Measurements from ENCODE around the gene APOL5. TPM values are rescaled to one million over a fixed set of nuclear protein-coding genes. Genes with fewer than 3 reads are reported as not detected.

APOL5 gene
- total RNA-seq, 2 experiments from 2014 or later, result not detected

DNA sequence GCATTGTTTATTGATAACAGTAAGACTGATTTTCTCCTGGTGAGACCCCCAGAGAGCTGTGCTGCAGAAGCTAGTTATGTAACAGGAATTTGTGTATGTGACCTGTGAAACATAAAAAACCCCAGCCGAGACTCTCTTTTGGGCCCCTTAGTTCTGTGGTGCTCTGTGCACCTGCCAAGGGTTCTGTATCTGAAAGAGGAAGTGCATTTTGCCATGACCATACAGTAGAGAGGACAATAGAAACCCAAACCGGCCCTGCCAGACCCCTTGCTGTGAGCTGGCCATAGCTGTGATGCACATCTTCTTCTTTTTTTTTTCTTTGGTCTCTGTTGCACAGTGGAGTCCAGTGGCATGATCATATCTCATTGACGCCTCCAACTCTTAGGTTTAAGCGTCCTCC lies 31.4 kb upstream of the APOL5 start:
- ChIA-PET CTCF (no interaction called here), POLR2A (interaction anchor here (0.6 to 1.1 kb wide), 2 partner anchors 8 to 38 kb away, joined by 3 read pairs; partner anchors contain the start of gene APOL6)
- Mint-ChIP-seq H3K36me3 (ENCODE audit: low read depth) (peaks cover 6% of the 10 kb centered on the region), H3K27me3 (no peaks in the 10 kb centered on the region), H3K27ac (no peak overlapping the region), H3K4me1 (ENCODE audit: low read depth) (peaks cover 2% of the 10 kb centered on the region), H3K9me3 (peaks cover 6% of the 10 kb centered on the region), H3K4me3 (no peak overlapping the region)
- no peak for TF ChIP-seq CTCF (IDR thresholded peaks at IDR 0.05)
- intact Hi-C loops (cut with micrococcal nuclease), result no loop called here
- DNase-seq (no peak), ATAC-seq (no peak)

- intact Hi-C loops (cut with micrococcal nuclease), result no loop called here
- no peaks in the 10 kb centered on the region for H3K36me3 Mint-ChIP-seq (ENCODE audit: low read depth)
- no peak overlapping the region for H3K4me3 Mint-ChIP-seq
- no peaks in the 10 kb centered on the region for H3K9me3 Mint-ChIP-seq
- H3K27ac Mint-ChIP-seq, result no peak overlapping the region
- CTCF ChIA-PET, result no interaction called here
- POLR2A ChIA-PET, result interaction anchor here (0.6 kb wide), 1 partner anchor 224 kb away, joined by 3 read pairs; no protein-coding TSS in a partner anchor
- TF ChIP-seq CTCF (IDR thresholded peaks at IDR 0.05), result no peak
- peaks cover 2% of the 10 kb centered on the region for H3K27me3 Mint-ChIP-seq
- H3K4me1 Mint-ChIP-seq (ENCODE audit: low read depth), result no peaks in the 10 kb centered on the region
- ATAC-seq (no peak), DNase-seq (no peak)
Observed at GRCh38 chr22:35687461-35687860, 30.2 kb upstream of the APOL5 start.

GRCh38 chr22:35688913-35689675 lies 28.6 kb upstream of the APOL5 start:
- H3K9me3 Mint-ChIP-seq, result no peaks in the 10 kb centered on the region
- ChIA-PET CTCF (interaction anchor here (1.4 kb wide), 1 partner anchor 62 kb away, joined by 4 read pairs; no protein-coding TSS in a partner anchor), POLR2A (no interaction called here)
- no peak for TF ChIP-seq CTCF (IDR thresholded peaks at IDR 0.05)
- H3K4me3 Mint-ChIP-seq, result no peak overlapping the region
- ATAC-seq (no peak), DNase-seq (no peak)
- intact Hi-C loops (cut with micrococcal nuclease), result no loop called here
- no peak overlapping the region for H3K27ac Mint-ChIP-seq
- H3K4me1 Mint-ChIP-seq (ENCODE audit: low read depth), result no peaks in the 10 kb centered on the region
- no peaks in the 10 kb centered on the region for H3K36me3 Mint-ChIP-seq (ENCODE audit: low read depth)
- H3K27me3 Mint-ChIP-seq, result peaks cover 2% of the 10 kb centered on the region

GRCh38 chr22:35690001-35690400 lies 27.7 kb upstream of the APOL5 start:
- H3K4me3 Mint-ChIP-seq, result no peak overlapping the region
- H3K9me3 Mint-ChIP-seq, result no peaks in the 10 kb centered on the region
- H3K27ac Mint-ChIP-seq, result no peak overlapping the region
- intact Hi-C loops (cut with micrococcal nuclease), result loop anchor here (10.0 kb wide), 1 partner anchor 45 kb away; the partner anchor contains the start of gene APOL6
- POLR2A ChIA-PET, result no interaction called here
- CTCF ChIA-PET, result interaction anchor here (1.1 to 1.5 kb wide), 2 partner anchors 339 to 376 kb away, joined by 4 to 6 read pairs; no protein-coding TSS in a partner anchor
- DNase-seq (no peak), ATAC-seq (no peak)
- no peak for TF ChIP-seq CTCF (IDR thresholded peaks at IDR 0.05)
- no peaks in the 10 kb centered on the region for H3K36me3 Mint-ChIP-seq (ENCODE audit: low read depth)
- peaks cover 2% of the 10 kb centered on the region for H3K27me3 Mint-ChIP-seq
- no peaks in the 10 kb centered on the region for H3K4me1 Mint-ChIP-seq (ENCODE audit: low read depth)

DNA sequence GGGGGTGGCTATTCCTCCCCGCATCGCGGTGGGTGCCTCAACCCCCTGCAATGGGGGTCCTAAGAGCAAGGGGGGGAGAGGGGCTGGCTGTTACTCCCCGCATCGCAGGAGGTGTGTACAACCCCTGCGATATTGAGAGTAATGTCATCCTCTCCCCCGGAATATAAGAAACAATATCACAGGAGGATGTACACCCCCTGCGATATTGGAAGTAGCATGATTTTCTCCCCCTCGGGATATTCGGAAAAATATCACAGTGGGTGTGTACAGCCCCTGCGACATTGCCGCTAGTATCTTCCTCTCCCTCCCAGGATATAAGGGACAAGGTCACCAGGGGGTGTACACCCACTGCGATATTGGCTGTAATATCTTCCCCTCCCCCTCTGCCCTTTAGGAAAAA lies 22.5 kb upstream of the APOL5 start:
- Mint-ChIP-seq H3K4me3 (no peak overlapping the region), H3K36me3 (ENCODE audit: low read depth) (no peaks in the 10 kb centered on the region), H3K9me3 (no peaks in the 10 kb centered on the region), H3K27ac (no peak overlapping the region), H3K27me3 (peaks cover 2% of the 10 kb centered on the region), H3K4me1 (ENCODE audit: low read depth) (no peaks in the 10 kb centered on the region)
- peak; percentile 9 for ATAC-seq
- ChIA-PET CTCF (no interaction called here), POLR2A (no interaction called here)
- DNase-seq, result no peak
- TF ChIP-seq CTCF (IDR thresholded peaks at IDR 0.05), result no peak
- intact Hi-C loops (cut with micrococcal nuclease), result loop anchor here (10.0 kb wide), 1 partner anchor 50 kb away; the partner anchor contains the start of gene APOL6

All from activated CD8-positive, alpha-beta T cell treated with anti-CD3 and anti-CD28 coated beads for 36 hours (primary cell).